IMR-90 (cell line): ENCODE data around the gene ANO2. TPM values are rescaled to one million over a fixed set of nuclear protein-coding genes. Genes with fewer than 3 reads are reported as not detected.

ENCODE experiments used
- ATAC-seq: fragments of 200-7000 bp; cut with Tn5 transposase; 2 replicates; pipeline ENCODE4 v1.9.1; 2020; ENCODE audit warnings: low read depth, mild to moderate bottlenecking, moderate library complexity
- BruUV-seq: library from RNA; stranded (reverse); fragments of 400-500 nt; replicated peaks from 2 replicates; lab custom pipeline; 2021; lab: Mats Ljungman, UMichigan
- CTCF ChIA-PET: fragments of 300-600 bp; formaldehyde crosslinking; extraction: SDS; loops from one replicate; lab custom pipeline; 2021; ENCODE audit warnings: antibody characterized with exemption; lab: Yijun Ruan, JAX
- POLR2A ChIA-PET: fragments of 300-600 bp; sonication (Branson Sonifier 250); formaldehyde crosslinking; loops from one replicate; lab custom pipeline; 2022; ENCODE audit warnings: antibody characterized with exemption; ENCODE audit not compliant: unreplicated experiment; lab: Charles Lee
- DNase-seq: peaks from one replicate; pipeline ENCODE4 v3.0.0; 2013
- H2AFZ ChIP-seq: replicated peaks from 2 replicates; pipeline ENCODE3; 2013; ENCODE audit warnings: low read length, mild to moderate bottlenecking; ENCODE audit not compliant: poor library complexity
- H2AK5ac ChIP-seq: 2 replicates; pipeline ENCODE4 v1.6.1; 2013; ENCODE audit warnings: low read depth, low read length, inconsistent platforms
- H2AK9ac ChIP-seq: replicated peaks from 2 replicates; pipeline ENCODE3; 2013; ENCODE audit warnings: mild to moderate bottlenecking, low read depth, low read length, moderate library complexity; ENCODE audit not compliant: poor library complexity
- H2BK120ac ChIP-seq: 2 replicates; pipeline ENCODE4 v1.6.1; 2013; ENCODE audit warnings: low read depth, low read length, inconsistent platforms
- H2BK15ac ChIP-seq: 3 replicates; pipeline ENCODE4 v1.6.1; 2013; ENCODE audit warnings: low read depth, low read length, inconsistent platforms
- H2BK20ac ChIP-seq: 2 replicates; pipeline ENCODE4 v1.6.1; 2013; ENCODE audit warnings: low read depth, mild to moderate bottlenecking, inconsistent platforms, low read length, moderate library complexity
- H2BK5ac ChIP-seq: 2 replicates; pipeline ENCODE4 v1.6.1; 2013; ENCODE audit warnings: mild to moderate bottlenecking, low read depth, low read length, inconsistent platforms; ENCODE audit not compliant: poor library complexity, severe bottlenecking
- H3K14ac ChIP-seq: replicated peaks from 2 replicates; pipeline ENCODE4 v1.6.1; 2013; ENCODE audit warnings: low read depth, low read length, inconsistent platforms
- H3K18ac ChIP-seq: 2 replicates; pipeline ENCODE4 v1.6.1; 2013; ENCODE audit warnings: low read depth, low read length, control low read depth
- H3K23ac ChIP-seq: 2 replicates; pipeline ENCODE4 v1.6.1; 2013; ENCODE audit warnings: low read depth, low read length, inconsistent platforms
- H3K27ac ChIP-seq: 2 replicates; pipeline ENCODE4 v1.5.1; 2013; ENCODE audit warnings: mild to moderate bottlenecking, control low read depth, low read length; ENCODE audit not compliant: insufficient read depth
- H3K27me3 ChIP-seq: 2 replicates; pipeline ENCODE4 v1.6.1; 2013; ENCODE audit warnings: low read length; ENCODE audit not compliant: control insufficient read depth, insufficient read depth
- H3K36me3 ChIP-seq: 2 replicates; pipeline ENCODE4 v1.6.1; 2013; ENCODE audit warnings: low read length, mixed read lengths; ENCODE audit not compliant: control insufficient read depth, insufficient read depth
- H3K4ac ChIP-seq: 2 replicates; pipeline ENCODE4 v1.6.1; 2013; ENCODE audit warnings: low read depth, low read length, inconsistent platforms
- H3K4me1 ChIP-seq: 2 replicates; pipeline ENCODE4 v1.6.1; 2013; ENCODE audit warnings: low read length, mixed read lengths; ENCODE audit not compliant: control insufficient read depth, insufficient read depth
- H3K4me2 ChIP-seq: 2 replicates; pipeline ENCODE4 v1.6.1; 2013; ENCODE audit warnings: low read depth, mild to moderate bottlenecking, control low read depth, low read length, moderate library complexity
- H3K4me3 ChIP-seq: 2 replicates; pipeline ENCODE4 v1.5.1; 2013; ENCODE audit warnings: low read depth, mild to moderate bottlenecking, control low read depth, low read length, moderate library complexity; ENCODE audit not compliant: insufficient read depth
- H3K56ac ChIP-seq: 2 replicates; pipeline ENCODE4 v1.6.1; 2013; ENCODE audit warnings: low read length, inconsistent platforms; ENCODE audit not compliant: insufficient read depth; ENCODE audit errors: extremely low read depth
- H3K79me1 ChIP-seq, 2 experiments: 2 replicates each; pipeline ENCODE4 v1.6.1; 2013; ENCODE audit warnings: low read length in 2 of 2, inconsistent platforms in 1 of 2, low read depth in 1 of 2
- H3K9ac ChIP-seq: 2 replicates; pipeline ENCODE4 v1.6.1; 2013; ENCODE audit warnings: low read depth, low read length, control low read depth
- H3K9me1 ChIP-seq: 2 replicates; pipeline ENCODE4 v1.6.1; 2013; ENCODE audit warnings: low read length, inconsistent platforms; ENCODE audit not compliant: insufficient read depth
- H3K9me3 ChIP-seq: 2 replicates; pipeline ENCODE4 v1.6.1; 2013; ENCODE audit warnings: low read length; ENCODE audit not compliant: control insufficient read depth, insufficient read depth
- H4K20me1 ChIP-seq: 2 replicates; pipeline ENCODE4 v1.6.1; 2013; ENCODE audit warnings: low read length, inconsistent platforms; ENCODE audit not compliant: insufficient read depth
- H4K5ac ChIP-seq: 2 replicates; pipeline ENCODE4 v1.6.1; 2013; ENCODE audit warnings: mild to moderate bottlenecking, low read depth, low read length, control low read depth
- H4K8ac ChIP-seq, 2 experiments: 2 replicates each; pipeline ENCODE4 v1.6.1; 2013; ENCODE audit warnings: low read depth in 2 of 2, low read length in 2 of 2, control low read depth in 1 of 2, inconsistent platforms in 1 of 2
- H4K91ac ChIP-seq: 2 replicates; pipeline ENCODE4 v1.6.1; 2013; ENCODE audit warnings: low read depth, low read length, inconsistent platforms; ENCODE audit not compliant: insufficient read depth
- CEBPB ChIP-seq: IDR thresholded peaks from 2 replicates; pipeline ENCODE4 v1.6.1; 2012; ENCODE audit warnings: low read depth, low read length, improper control_type of control experiment
- CHD1 ChIP-seq: IDR thresholded peaks from 2 replicates; pipeline ENCODE4 v1.6.1; 2012; ENCODE audit warnings: low read depth, low read length, improper control_type of control experiment
- MAZ ChIP-seq: IDR thresholded peaks from 2 replicates; pipeline ENCODE4 v1.6.1; 2012; ENCODE audit warnings: low read depth, mild to moderate bottlenecking, low read length, improper control_type of control experiment, moderate library complexity, borderline replicate concordance
- MXI1 ChIP-seq: IDR thresholded peaks from 2 replicates; pipeline ENCODE4 v1.6.1; 2012; ENCODE audit warnings: low read depth, mild to moderate bottlenecking, low read length, moderate library complexity, borderline replicate concordance
- NFE2L2 ChIP-seq: fragments of 150-350 bp; IDR thresholded peaks from 2 replicates; pipeline ENCODE4 v1.6.1; 2016; ENCODE audit warnings: low read depth, mild to moderate bottlenecking, low read length
- RCOR1 ChIP-seq: IDR thresholded peaks from 2 replicates; pipeline ENCODE4 v1.6.1; 2012; ENCODE audit warnings: mild to moderate bottlenecking, low read length, improper control_type of control experiment; ENCODE audit not compliant: insufficient replicate concordance
- RFX5 ChIP-seq: IDR thresholded peaks from 2 replicates; pipeline ENCODE4 v1.8.0; 2012; ENCODE audit warnings: low read depth, mild to moderate bottlenecking, low read length, moderate library complexity
- WGBS, 2 experiments: methylation state at CpG; one replicate each; pipeline versions ENCODE4 v1.1.5 to v1.1.7; 2013; ENCODE audit warnings: missing lambda C conversion rate in 2 of 2; ENCODE audit not compliant: insufficient read length in 1 of 2; ENCODE audit errors: extremely low coverage in 2 of 2; 5-methylcytosine and 5-hydroxymethylcytosine counted together
- dilution Hi-C: fragments of 300-500 bp; cut with HindIII; formaldehyde crosslinking; loops from one replicate; pipeline ENCODE4 v1.14.3; 2018; ENCODE audit warnings: low sequenced_read_pairs; ENCODE audit not compliant: unreplicated experiment
- in situ Hi-C: fragments of 300-500 bp; cut with MboI; formaldehyde crosslinking; loops from 3 replicates; pipeline ENCODE4 v1.14.3; 2019; ENCODE audit warnings: low sequenced_read_pairs, inconsistent platforms, mixed read lengths
- intact Hi-C: fragments of 100-400 bp; cut with micrococcal nuclease; formaldehyde crosslinking; loops from 2 replicates; pipeline ENCODE4 v1.10.0; 2022
- polyA plus RNA-seq, 3 experiments: library from polyadenylated mRNA; depleted of rRNA; stranded (reverse); fragments of >200 nt; gene quantifications; 2 replicates each; pipeline ENCODE4 v1.2.3, GENCODE V29; 2012; ENCODE audit warnings: low replicate concordance in 1 of 3
- total RNA-seq: library from RNA; depleted of rRNA; stranded (reverse); fragments of >200 nt; gene quantifications from 2 replicates; pipeline ENCODE4 v1.2.3, GENCODE V29; 2012
- TF ChIP-seq, protein P1 (sequence below): fragments of 150-350 bp; IDR thresholded peaks from 2 replicates; pipeline ENCODE4 v1.6.1; 2017; ENCODE audit warnings: mild to moderate bottlenecking, antibody characterized with exemption, low read length, low read depth

The ANO2 gene
- total and polyA plus RNA-seq, 2 of the 4 experiments (the other 2 are of a cell fraction): 0.22 TPM; not detected in 1

DNA sequence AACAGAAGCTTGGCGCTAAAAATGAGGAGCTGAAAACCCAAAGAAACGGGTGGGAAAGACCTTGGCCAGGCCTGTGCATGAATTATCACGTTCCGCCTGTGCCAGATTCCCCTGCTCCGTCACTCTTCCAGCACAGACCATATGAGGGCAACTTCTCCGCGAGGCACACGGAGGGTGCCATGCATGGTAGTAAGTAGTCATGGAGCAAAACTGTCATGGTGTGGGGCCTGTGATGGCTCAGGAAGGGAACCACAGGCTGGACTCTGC, 148.2 kb downstream of the ANO2 start:
- intact Hi-C loops (loop anchor here (1.0 to 10.0 kb wide), 3 partner anchors 369 to 772 kb away; no protein-coding TSS in a partner anchor), dilution Hi-C loops (no loop called here), in situ Hi-C loops (loop anchor here (5.0 to 10.0 kb wide), 2 partner anchors 370 to 782 kb away; no protein-coding TSS in a partner anchor)
- ATAC-seq: no peak
- H2BK5ac ChIP-seq: no peak overlapping the region
- ChIA-PET CTCF (interaction anchor here (0.6 to 1.9 kb wide), 3 partner anchors 52 to 693 kb away, joined by 3 to 9 read pairs (median 6); no protein-coding TSS in a partner anchor), POLR2A (no interaction called here)
- H3K4me3 ChIP-seq: no peak overlapping the region
- no peak overlapping the region for H3K4ac ChIP-seq
- no peak overlapping the region for H3K18ac ChIP-seq
- no peak overlapping the region for H4K5ac ChIP-seq
- WGBS, 2 experiments: 59% methylated on average over 3 of the region's 8 CpGs; no CpG with 5 or more reads in 1 of the 2 experiments
- no peaks in the 10 kb centered on the region for H3K36me3 ChIP-seq
- DNase-seq: no peak
- H3K9me1 ChIP-seq: no peaks in the 10 kb centered on the region; the same call in 1 of the 2 replicates
- H3K79me1 ChIP-seq: no peaks in the 10 kb centered on the region
- H2BK20ac ChIP-seq: no peak overlapping the region
- no peak overlapping the region for H3K23ac ChIP-seq
- no TSS peak for BruUV-seq
- no peaks in the 10 kb centered on the region for H4K20me1 ChIP-seq
- H3K9ac ChIP-seq: no peak overlapping the region
- no peak overlapping the region for H3K56ac ChIP-seq
- H2BK120ac ChIP-seq: no peak overlapping the region
- H3K4me1 ChIP-seq: no peaks in the 10 kb centered on the region
- H3K9me3 ChIP-seq: no peaks in the 10 kb centered on the region
- no peak overlapping the region for H4K8ac ChIP-seq
- no peak overlapping the region for H3K14ac ChIP-seq
- H4K91ac ChIP-seq: no peak overlapping the region
- H2AK5ac ChIP-seq: no peak overlapping the region
- TF ChIP-seq RCOR1 (no peak), NFE2L2 (no peak), MXI1 (no peak), RFX5 (no peak), MAZ (no peak), CEBPB (no peak), CHD1 (no peak)
- TF ChIP-seq, protein P1, sequence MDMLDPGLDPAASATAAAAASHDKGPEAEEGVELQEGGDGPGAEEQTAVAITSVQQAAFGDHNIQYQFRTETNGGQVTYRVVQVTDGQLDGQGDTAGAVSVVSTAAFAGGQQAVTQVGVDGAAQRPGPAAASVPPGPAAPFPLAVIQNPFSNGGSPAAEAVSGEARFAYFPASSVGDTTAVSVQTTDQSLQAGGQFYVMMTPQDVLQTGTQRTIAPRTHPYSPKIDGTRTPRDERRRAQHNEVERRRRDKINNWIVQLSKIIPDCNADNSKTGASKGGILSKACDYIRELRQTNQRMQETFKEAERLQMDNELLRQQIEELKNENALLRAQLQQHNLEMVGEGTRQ: no peak
- H2BK15ac ChIP-seq: no peak overlapping the region
- no peak overlapping the region for H3K27ac ChIP-seq
- H2AK9ac ChIP-seq: no peak overlapping the region
- H3K4me2 ChIP-seq: no peak overlapping the region
- H3K27me3 ChIP-seq: peaks cover 40% of the 10 kb centered on the region
- no peak overlapping the region for H2AFZ ChIP-seq
